ENCODE results near the gene CBX5. TPM values are rescaled to one million over a fixed set of nuclear protein-coding genes. Genes with fewer than 3 reads are reported as not detected.

The CBX5 gene
- total and polyA plus RNA-seq, 10 of the 15 experiments (the other 5 are each of a cell fraction or from before 2014, with no cell fraction given) = 46.7 to 138 (median 74.6) TPM

GRCh38 chr12:54280468-54281260 lies 742 bp upstream of the CBX5 start, which contains the start of gene HNRNPA1 (continued):
- TF ChIP-seq USF2 (IDR thresholded peaks at IDR 0.05; ENCODE audit: borderline replicate concordance, low read depth, low read length) (no peak; the same call in 1 of the 2 replicates), YY1 (IDR thresholded peaks at IDR 0.05; ENCODE audit: low read depth, low read length) (peak; percentile 96), JUNB (IDR thresholded peaks at IDR 0.05) (no peak), TARDBP (IDR thresholded peaks at IDR 0.05; ENCODE audit: borderline replicate concordance) (no peak), PKNOX1 (IDR thresholded peaks at IDR 0.05) (peak; percentile 99), STAT1 (conservative IDR thresholded peaks at IDR 0.05) (0 out of 2 replicates have a peak, but pooled peaks have one; percentile 36), NFYB (IDR thresholded peaks at IDR 0.05; ENCODE audit: insufficient read depth, low read depth, low read length) (peak; percentile 100), POLR2A (IDR thresholded peaks at IDR 0.05; ENCODE audit: low read depth, low read length) (peak; percentile 97), SIX5 (IDR thresholded peaks at IDR 0.05; ENCODE audit: low read depth, low read length, severe bottlenecking) (no peak), BMI1 (IDR thresholded peaks at IDR 0.05; ENCODE audit: borderline replicate concordance) (no peak), BCL11A (IDR thresholded peaks at IDR 0.05; ENCODE audit: low read depth, low read length) (no peak), DPF2 (IDR thresholded peaks at IDR 0.05) (0 out of 2 replicates have a peak, but pooled peaks have one; percentile 82), NR2F1 (conservative IDR thresholded peaks at IDR 0.05) (peak; percentile 34; the same call in 1 of the 2 replicates), SMAD1 (IDR thresholded peaks at IDR 0.05; ENCODE audit: low read depth, partially characterized antibody) (peak; percentile 95), MEF2B (IDR thresholded peaks at IDR 0.05; ENCODE audit: partially characterized antibody, poor library complexity, severe bottlenecking) (no peak), POLR2AphosphoS2 (IDR thresholded peaks at IDR 0.05; ENCODE audit: low read depth, low read length) (peak; percentile 99), REST (IDR thresholded peaks at IDR 0.05; ENCODE audit: low read depth, low read length) (0 out of 2 replicates have a peak, but pooled peaks have one; percentile 14), NFIC (IDR thresholded peaks at IDR 0.05; ENCODE audit: low read depth, low read length) (no peak)
- TF ChIP-seq, protein P1, sequence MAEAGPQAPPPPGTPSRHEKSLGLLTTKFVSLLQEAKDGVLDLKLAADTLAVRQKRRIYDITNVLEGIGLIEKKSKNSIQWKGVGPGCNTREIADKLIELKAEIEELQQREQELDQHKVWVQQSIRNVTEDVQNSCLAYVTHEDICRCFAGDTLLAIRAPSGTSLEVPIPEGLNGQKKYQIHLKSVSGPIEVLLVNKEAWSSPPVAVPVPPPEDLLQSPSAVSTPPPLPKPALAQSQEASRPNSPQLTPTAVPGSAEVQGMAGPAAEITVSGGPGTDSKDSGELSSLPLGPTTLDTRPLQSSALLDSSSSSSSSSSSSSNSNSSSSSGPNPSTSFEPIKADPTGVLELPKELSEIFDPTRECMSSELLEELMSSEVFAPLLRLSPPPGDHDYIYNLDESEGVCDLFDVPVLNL (IDR thresholded peaks at IDR 0.05; ENCODE audit: low read depth, low read length) = 0 out of 2 replicates have a peak, but pooled peaks have one; percentile 36
- TF ChIP-seq, protein P2, sequence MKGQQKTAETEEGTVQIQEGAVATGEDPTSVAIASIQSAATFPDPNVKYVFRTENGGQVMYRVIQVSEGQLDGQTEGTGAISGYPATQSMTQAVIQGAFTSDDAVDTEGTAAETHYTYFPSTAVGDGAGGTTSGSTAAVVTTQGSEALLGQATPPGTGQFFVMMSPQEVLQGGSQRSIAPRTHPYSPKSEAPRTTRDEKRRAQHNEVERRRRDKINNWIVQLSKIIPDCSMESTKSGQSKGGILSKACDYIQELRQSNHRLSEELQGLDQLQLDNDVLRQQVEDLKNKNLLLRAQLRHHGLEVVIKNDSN (IDR thresholded peaks at IDR 0.05; ENCODE audit: borderline replicate concordance, extremely low read length, insufficient read depth, low read depth, low read length) = peak; percentile 3

Measured in GM12878 (cell line).